IMR-90 (cell line): Measurements from ENCODE around the gene TIGD4. TPM values are rescaled to one million over a fixed set of nuclear protein-coding genes. Genes with fewer than 3 reads are reported as not detected.

ENCODE experiments used
- ATAC-seq: fragments of 200-7000 bp; cut with Tn5 transposase; 2 replicates; pipeline ENCODE4 v1.9.1; 2020; ENCODE audit warnings: low read depth, mild to moderate bottlenecking, moderate library complexity
- BruUV-seq: library from RNA; stranded (reverse); fragments of 400-500 nt; replicated peaks from 2 replicates; lab custom pipeline; 2021; lab: Mats Ljungman, UMichigan
- CTCF ChIA-PET: fragments of 300-600 bp; formaldehyde crosslinking; extraction: SDS; loops from one replicate; lab custom pipeline; 2021; ENCODE audit warnings: antibody characterized with exemption; lab: Yijun Ruan, JAX
- POLR2A ChIA-PET: fragments of 300-600 bp; sonication (Branson Sonifier 250); formaldehyde crosslinking; loops from one replicate; lab custom pipeline; 2022; ENCODE audit warnings: antibody characterized with exemption; ENCODE audit not compliant: unreplicated experiment; lab: Charles Lee
- DNase-seq: peaks from one replicate; pipeline ENCODE4 v3.0.0; 2013
- H2AFZ ChIP-seq: replicated peaks from 2 replicates; pipeline ENCODE3; 2013; ENCODE audit warnings: low read length, mild to moderate bottlenecking; ENCODE audit not compliant: poor library complexity
- H2AK5ac ChIP-seq: 2 replicates; pipeline ENCODE4 v1.6.1; 2013; ENCODE audit warnings: low read depth, low read length, inconsistent platforms
- H2AK9ac ChIP-seq: replicated peaks from 2 replicates; pipeline ENCODE3; 2013; ENCODE audit warnings: mild to moderate bottlenecking, low read depth, low read length, moderate library complexity; ENCODE audit not compliant: poor library complexity
- H2BK120ac ChIP-seq: 2 replicates; pipeline ENCODE4 v1.6.1; 2013; ENCODE audit warnings: low read depth, low read length, inconsistent platforms
- H2BK15ac ChIP-seq: 3 replicates; pipeline ENCODE4 v1.6.1; 2013; ENCODE audit warnings: low read depth, low read length, inconsistent platforms
- H2BK20ac ChIP-seq: 2 replicates; pipeline ENCODE4 v1.6.1; 2013; ENCODE audit warnings: low read depth, mild to moderate bottlenecking, inconsistent platforms, low read length, moderate library complexity
- H2BK5ac ChIP-seq: 2 replicates; pipeline ENCODE4 v1.6.1; 2013; ENCODE audit warnings: mild to moderate bottlenecking, low read depth, low read length, inconsistent platforms; ENCODE audit not compliant: poor library complexity, severe bottlenecking
- H3K14ac ChIP-seq: replicated peaks from 2 replicates; pipeline ENCODE4 v1.6.1; 2013; ENCODE audit warnings: low read depth, low read length, inconsistent platforms
- H3K18ac ChIP-seq: 2 replicates; pipeline ENCODE4 v1.6.1; 2013; ENCODE audit warnings: low read depth, low read length, control low read depth
- H3K23ac ChIP-seq: 2 replicates; pipeline ENCODE4 v1.6.1; 2013; ENCODE audit warnings: low read depth, low read length, inconsistent platforms
- H3K27ac ChIP-seq: 2 replicates; pipeline ENCODE4 v1.5.1; 2013; ENCODE audit warnings: mild to moderate bottlenecking, control low read depth, low read length; ENCODE audit not compliant: insufficient read depth
- H3K27me3 ChIP-seq: 2 replicates; pipeline ENCODE4 v1.6.1; 2013; ENCODE audit warnings: low read length; ENCODE audit not compliant: control insufficient read depth, insufficient read depth
- H3K36me3 ChIP-seq: 2 replicates; pipeline ENCODE4 v1.6.1; 2013; ENCODE audit warnings: low read length, mixed read lengths; ENCODE audit not compliant: control insufficient read depth, insufficient read depth
- H3K4ac ChIP-seq: 2 replicates; pipeline ENCODE4 v1.6.1; 2013; ENCODE audit warnings: low read depth, low read length, inconsistent platforms
- H3K4me1 ChIP-seq: 2 replicates; pipeline ENCODE4 v1.6.1; 2013; ENCODE audit warnings: low read length, mixed read lengths; ENCODE audit not compliant: control insufficient read depth, insufficient read depth
- H3K4me2 ChIP-seq: 2 replicates; pipeline ENCODE4 v1.6.1; 2013; ENCODE audit warnings: low read depth, mild to moderate bottlenecking, control low read depth, low read length, moderate library complexity
- H3K4me3 ChIP-seq: 2 replicates; pipeline ENCODE4 v1.5.1; 2013; ENCODE audit warnings: low read depth, mild to moderate bottlenecking, control low read depth, low read length, moderate library complexity; ENCODE audit not compliant: insufficient read depth
- H3K56ac ChIP-seq: 2 replicates; pipeline ENCODE4 v1.6.1; 2013; ENCODE audit warnings: low read length, inconsistent platforms; ENCODE audit not compliant: insufficient read depth; ENCODE audit errors: extremely low read depth
- H3K79me1 ChIP-seq, 2 experiments: 2 replicates each; pipeline ENCODE4 v1.6.1; 2013; ENCODE audit warnings: low read length in 2 of 2, inconsistent platforms in 1 of 2, low read depth in 1 of 2
- H3K9ac ChIP-seq: 2 replicates; pipeline ENCODE4 v1.6.1; 2013; ENCODE audit warnings: low read depth, low read length, control low read depth
- H3K9me1 ChIP-seq: 2 replicates; pipeline ENCODE4 v1.6.1; 2013; ENCODE audit warnings: low read length, inconsistent platforms; ENCODE audit not compliant: insufficient read depth
- H3K9me3 ChIP-seq: 2 replicates; pipeline ENCODE4 v1.6.1; 2013; ENCODE audit warnings: low read length; ENCODE audit not compliant: control insufficient read depth, insufficient read depth
- H4K20me1 ChIP-seq: 2 replicates; pipeline ENCODE4 v1.6.1; 2013; ENCODE audit warnings: low read length, inconsistent platforms; ENCODE audit not compliant: insufficient read depth
- H4K5ac ChIP-seq: 2 replicates; pipeline ENCODE4 v1.6.1; 2013; ENCODE audit warnings: mild to moderate bottlenecking, low read depth, low read length, control low read depth
- H4K8ac ChIP-seq, 2 experiments: 2 replicates each; pipeline ENCODE4 v1.6.1; 2013; ENCODE audit warnings: low read depth in 2 of 2, low read length in 2 of 2, control low read depth in 1 of 2, inconsistent platforms in 1 of 2
- H4K91ac ChIP-seq: 2 replicates; pipeline ENCODE4 v1.6.1; 2013; ENCODE audit warnings: low read depth, low read length, inconsistent platforms; ENCODE audit not compliant: insufficient read depth
- CEBPB ChIP-seq: IDR thresholded peaks from 2 replicates; pipeline ENCODE4 v1.6.1; 2012; ENCODE audit warnings: low read depth, low read length, improper control_type of control experiment
- FOS ChIP-seq: fragments of 150-350 bp; IDR thresholded peaks from 2 replicates; pipeline ENCODE4 v1.6.1; 2016; ENCODE audit warnings: low read depth, low read length
- MAZ ChIP-seq: IDR thresholded peaks from 2 replicates; pipeline ENCODE4 v1.6.1; 2012; ENCODE audit warnings: low read depth, mild to moderate bottlenecking, low read length, improper control_type of control experiment, moderate library complexity, borderline replicate concordance
- POLR2A ChIP-seq: IDR thresholded peaks from 2 replicates; pipeline ENCODE4 v1.6.1; 2012; ENCODE audit warnings: mild to moderate bottlenecking, low read depth, low read length
- RAD21 ChIP-seq: IDR thresholded peaks from 2 replicates; pipeline ENCODE4 v1.6.1; 2012; ENCODE audit warnings: low read length, improper control_type of control experiment
- RCOR1 ChIP-seq: IDR thresholded peaks from 2 replicates; pipeline ENCODE4 v1.6.1; 2012; ENCODE audit warnings: mild to moderate bottlenecking, low read length, improper control_type of control experiment; ENCODE audit not compliant: insufficient replicate concordance
- RFX5 ChIP-seq: IDR thresholded peaks from 2 replicates; pipeline ENCODE4 v1.8.0; 2012; ENCODE audit warnings: low read depth, mild to moderate bottlenecking, low read length, moderate library complexity
- SMC3 ChIP-seq: fragments of 150-350 bp; IDR thresholded peaks from 2 replicates; pipeline ENCODE4 v1.6.1; 2016; ENCODE audit warnings: low read depth, mild to moderate bottlenecking, antibody characterized with exemption, low read length, moderate library complexity
- WGBS, 2 experiments: methylation state at CpG; one replicate each; pipeline versions ENCODE4 v1.1.5 to v1.1.7; 2013; ENCODE audit warnings: missing lambda C conversion rate in 2 of 2; ENCODE audit not compliant: insufficient read length in 1 of 2; ENCODE audit errors: extremely low coverage in 2 of 2; 5-methylcytosine and 5-hydroxymethylcytosine counted together
- dilution Hi-C: fragments of 300-500 bp; cut with HindIII; formaldehyde crosslinking; loops from one replicate; pipeline ENCODE4 v1.14.3; 2018; ENCODE audit warnings: low sequenced_read_pairs; ENCODE audit not compliant: unreplicated experiment
- in situ Hi-C: fragments of 300-500 bp; cut with MboI; formaldehyde crosslinking; loops from 3 replicates; pipeline ENCODE4 v1.14.3; 2019; ENCODE audit warnings: low sequenced_read_pairs, inconsistent platforms, mixed read lengths
- intact Hi-C: fragments of 100-400 bp; cut with micrococcal nuclease; formaldehyde crosslinking; loops from 2 replicates; pipeline ENCODE4 v1.10.0; 2022
- polyA plus RNA-seq, 3 experiments: library from polyadenylated mRNA; depleted of rRNA; stranded (reverse); fragments of >200 nt; gene quantifications; 2 replicates each; pipeline ENCODE4 v1.2.3, GENCODE V29; 2012; ENCODE audit warnings: low replicate concordance in 1 of 3
- total RNA-seq: library from RNA; depleted of rRNA; stranded (reverse); fragments of >200 nt; gene quantifications from 2 replicates; pipeline ENCODE4 v1.2.3, GENCODE V29; 2012
- TF ChIP-seq, protein P1 (sequence below): fragments of 150-350 bp; IDR thresholded peaks from 2 replicates; pipeline ENCODE4 v1.6.1; 2017; ENCODE audit warnings: mild to moderate bottlenecking, antibody characterized with exemption, low read length, low read depth
- TF ChIP-seq, protein P2 (sequence below): fragments of 150-350 bp; IDR thresholded peaks from 2 replicates; pipeline ENCODE4 v1.6.1; 2016; ENCODE audit warnings: low read depth, mild to moderate bottlenecking, low read length, moderate library complexity, borderline replicate concordance

Gene TIGD4
- total and polyA plus RNA-seq, 2 of the 4 experiments (the other 2 are of a cell fraction): 0.03 TPM; not detected in 1

DNA sequence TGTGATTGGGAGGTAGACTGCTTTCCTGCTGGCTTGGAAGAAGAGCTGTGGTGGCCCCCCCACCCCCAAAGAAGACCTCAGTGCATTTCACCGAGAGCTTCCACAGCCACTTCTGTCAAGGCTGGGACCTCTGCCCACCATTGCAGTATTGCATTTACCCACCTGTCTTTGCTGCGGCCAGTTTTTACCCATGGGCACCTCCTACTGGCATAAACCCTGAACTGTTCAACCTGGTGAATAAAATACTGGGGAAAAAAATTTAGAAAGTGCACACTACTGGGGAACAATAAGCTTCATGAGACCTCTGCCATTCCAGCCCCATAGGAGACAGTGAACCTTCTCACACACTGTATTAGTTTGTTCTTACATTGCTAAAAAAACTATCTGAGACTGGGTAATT lies 40.5 kb upstream of the TIGD4 start:
- Histone ChIP-seq H3K9me1 (no peaks in the 10 kb centered on the region; the same call in 1 of the 2 replicates), H3K79me1 (peaks cover 9 to 17% of the 10 kb centered on the region in 2 experiments; a peak in 3 of 4 replicates), H3K4me1 (no peaks in the 10 kb centered on the region), H2BK120ac (no peak overlapping the region), H2AFZ (no peak overlapping the region), H3K4ac (no peak overlapping the region), H2AK9ac (no peak overlapping the region), H3K9ac (no peak overlapping the region), H3K56ac (no peak overlapping the region), H3K4me2 (no peak overlapping the region), H3K27ac (no peak overlapping the region), H4K91ac (no peak overlapping the region), H4K5ac (no peak overlapping the region), H2BK5ac (no peak overlapping the region), H3K23ac (no peak overlapping the region), H4K20me1 (no peaks in the 10 kb centered on the region), H4K8ac (no peak overlapping the region), H3K4me3 (no peak overlapping the region), H3K18ac (no peak overlapping the region), H3K9me3 (no peaks in the 10 kb centered on the region), H2AK5ac (no peak overlapping the region), H3K27me3 (no peaks in the 10 kb centered on the region), H2BK15ac (no peak overlapping the region), H3K36me3 (peaks cover 2% of the 10 kb centered on the region; the same call in 1 of the 2 replicates), H2BK20ac (no peak overlapping the region), H3K14ac (no peak overlapping the region)
- ChIA-PET CTCF (no interaction called here), POLR2A (no interaction called here)
- dilution Hi-C loops (no loop called here), intact Hi-C loops (no loop called here), in situ Hi-C loops (no loop called here)
- no TSS peak for BruUV-seq
- TF ChIP-seq, protein P1, sequence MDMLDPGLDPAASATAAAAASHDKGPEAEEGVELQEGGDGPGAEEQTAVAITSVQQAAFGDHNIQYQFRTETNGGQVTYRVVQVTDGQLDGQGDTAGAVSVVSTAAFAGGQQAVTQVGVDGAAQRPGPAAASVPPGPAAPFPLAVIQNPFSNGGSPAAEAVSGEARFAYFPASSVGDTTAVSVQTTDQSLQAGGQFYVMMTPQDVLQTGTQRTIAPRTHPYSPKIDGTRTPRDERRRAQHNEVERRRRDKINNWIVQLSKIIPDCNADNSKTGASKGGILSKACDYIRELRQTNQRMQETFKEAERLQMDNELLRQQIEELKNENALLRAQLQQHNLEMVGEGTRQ: no peak
- TF ChIP-seq RFX5: no peak
- no peak for TF ChIP-seq SMC3
- no peak for TF ChIP-seq RCOR1
- no peak for TF ChIP-seq CEBPB
- no peak for TF ChIP-seq FOS
- TF ChIP-seq POLR2A: no peak
- no peak for TF ChIP-seq MAZ
- TF ChIP-seq RAD21: no peak
- TF ChIP-seq, protein P2, sequence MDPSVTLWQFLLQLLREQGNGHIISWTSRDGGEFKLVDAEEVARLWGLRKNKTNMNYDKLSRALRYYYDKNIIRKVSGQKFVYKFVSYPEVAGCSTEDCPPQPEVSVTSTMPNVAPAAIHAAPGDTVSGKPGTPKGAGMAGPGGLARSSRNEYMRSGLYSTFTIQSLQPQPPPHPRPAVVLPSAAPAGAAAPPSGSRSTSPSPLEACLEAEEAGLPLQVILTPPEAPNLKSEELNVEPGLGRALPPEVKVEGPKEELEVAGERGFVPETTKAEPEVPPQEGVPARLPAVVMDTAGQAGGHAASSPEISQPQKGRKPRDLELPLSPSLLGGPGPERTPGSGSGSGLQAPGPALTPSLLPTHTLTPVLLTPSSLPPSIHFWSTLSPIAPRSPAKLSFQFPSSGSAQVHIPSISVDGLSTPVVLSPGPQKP: no peak
- no peak for DNase-seq
- no CpG with 5 or more reads among the region's 2 CpGs for WGBS, 2 experiments
- ATAC-seq: no peak
